ENCODE measurements around the gene CEP44. TPM values are rescaled to one million over a fixed set of nuclear protein-coding genes. Genes with fewer than 3 reads are reported as not detected.
A peak's percentile ranks its signal among the peaks of the same experiment; 100 is the strongest.

CEP44 gene
- total and polyA plus RNA-seq, 2 experiments from 2014 or later, result 6.6 to 19.0 TPM

GRCh38 chr4:174318829-174319764 lies 35.4 kb downstream of the CEP44 start:
- Histone ChIP-seq H3K9me3 (ENCODE audit: low read depth) (no peaks in the 10 kb centered on the region), H3K4me2 (no peak overlapping the region), H3K27ac (no peak overlapping the region), H3K9me2 (replicated peaks; ENCODE audit: insufficient read depth) (no peaks in the 10 kb centered on the region), H3K4me1 (ENCODE audit: insufficient read depth) (no peaks in the 10 kb centered on the region), H3K79me2 (no peaks in the 10 kb centered on the region), H3K36me3 (replicated peaks; ENCODE audit: insufficient read depth, low read depth) (no peaks in the 10 kb centered on the region), H3K27me3 (no peaks in the 10 kb centered on the region), H3K4me3 (no peak overlapping the region), H4K20me1 (ENCODE audit: insufficient read depth, poor library complexity, severe bottlenecking) (no peaks in the 10 kb centered on the region), H2AFZ (no peak overlapping the region)
- 73% methylated on average over 8 of the region's 8 CpGs for WGBS (ENCODE audit: low lambda C conversion rate, missing lambda C conversion rate)
- TF ChIP-seq EZH2phosphoT487 (IDR thresholded peaks at IDR 0.05; ENCODE audit: low read depth, severe bottlenecking, unreplicated experiment) (no peak), CTCF (IDR thresholded peaks at IDR 0.05; ENCODE audit: poor library complexity) (peak; percentile 81), EZH2 (IDR thresholded peaks at IDR 0.05; ENCODE audit: borderline replicate concordance) (no peak)
- DNase-seq (ENCODE audit: low spot score), result peak; percentile 32

GRCh38 chr4:174320494-174321199 lies 36.9 kb downstream of the CEP44 start:
- Histone ChIP-seq H3K4me2 (no peak overlapping the region), H3K9me3 (ENCODE audit: low read depth) (no peaks in the 10 kb centered on the region)

GRCh38 chr4:174324236-174324635 lies 40.5 kb downstream of the CEP44 start:
- Histone ChIP-seq H3K4me1 (ENCODE audit: insufficient read depth) (no peaks in the 10 kb centered on the region), H3K9me2 (replicated peaks; ENCODE audit: insufficient read depth) (no peaks in the 10 kb centered on the region), H3K9me3 (ENCODE audit: low read depth) (no peaks in the 10 kb centered on the region), H3K4me3 (no peak overlapping the region), H3K4me2 (no peak overlapping the region), H2AFZ (no peak overlapping the region), H3K27ac (no peak overlapping the region), H3K36me3 (replicated peaks; ENCODE audit: insufficient read depth, low read depth) (no peaks in the 10 kb centered on the region), H4K20me1 (ENCODE audit: insufficient read depth, poor library complexity, severe bottlenecking) (no peaks in the 10 kb centered on the region), H3K27me3 (no peaks in the 10 kb centered on the region), H3K79me2 (no peaks in the 10 kb centered on the region)
- no peak for TF ChIP-seq EZH2 (IDR thresholded peaks at IDR 0.05; ENCODE audit: borderline replicate concordance)
- TF ChIP-seq EZH2phosphoT487 (IDR thresholded peaks at IDR 0.05; ENCODE audit: low read depth, severe bottlenecking, unreplicated experiment), result no peak
- TF ChIP-seq CTCF (IDR thresholded peaks at IDR 0.05; ENCODE audit: poor library complexity), result no peak
- 96% methylated on average over 1 of the region's 1 CpG for WGBS (ENCODE audit: low lambda C conversion rate, missing lambda C conversion rate)
- DNase-seq (ENCODE audit: low spot score), result no peak

More at GRCh38 chr4:174320494-174321199, 36.9 kb downstream of the CEP44 start:
- H4K20me1 ChIP-seq (ENCODE audit: insufficient read depth, poor library complexity, severe bottlenecking), result no peaks in the 10 kb centered on the region
- no peaks in the 10 kb centered on the region for H3K4me1 ChIP-seq (ENCODE audit: insufficient read depth)
- no peak overlapping the region for H3K27ac ChIP-seq
- TF ChIP-seq CTCF (IDR thresholded peaks at IDR 0.05; ENCODE audit: poor library complexity) (no peak), EZH2phosphoT487 (IDR thresholded peaks at IDR 0.05; ENCODE audit: low read depth, severe bottlenecking, unreplicated experiment) (no peak), EZH2 (IDR thresholded peaks at IDR 0.05; ENCODE audit: borderline replicate concordance) (no peak)
- no peaks in the 10 kb centered on the region for H3K9me2 ChIP-seq (replicated peaks; ENCODE audit: insufficient read depth)
- no peaks in the 10 kb centered on the region for H3K79me2 ChIP-seq
- H2AFZ ChIP-seq, result no peak overlapping the region
- WGBS (ENCODE audit: low lambda C conversion rate, missing lambda C conversion rate), result 62% methylated on average over 5 of the region's 5 CpGs
- DNase-seq (ENCODE audit: low spot score), result no peak
- no peaks in the 10 kb centered on the region for H3K27me3 ChIP-seq
- H3K4me3 ChIP-seq, result no peak overlapping the region
- H3K36me3 ChIP-seq (replicated peaks; ENCODE audit: insufficient read depth, low read depth), result no peaks in the 10 kb centered on the region
